ENCODE data around the gene TMEM132E.

GRCh38 chr17:34644941-34645550 is 65.7 kb downstream of the TMEM132E start:
- TF ChIP-seq EZH2phosphoT487 (conservative IDR thresholded peaks at IDR 0.05; ENCODE audit: low read length) (no peak), CTCF (IDR thresholded peaks at IDR 0.05; ENCODE audit: insufficient read depth, low read length, poor library complexity, severe bottlenecking) (no peak)
